A673 (cell line): Measurements from ENCODE around the gene MAP1LC3B2. TPM values are rescaled to one million over a fixed set of nuclear protein-coding genes. Genes with fewer than 3 reads are reported as not detected.

ENCODE experiments used
- BruUV-seq: library from RNA; stranded (reverse); fragments of 400-500 nt; replicated peaks from 2 replicates; lab custom pipeline; 2021; lab: Mats Ljungman, UMichigan
- CTCF ChIA-PET: fragments of 300-600 bp; sonication (Branson Sonifier 250); formaldehyde crosslinking; loops from one replicate; lab custom pipeline; 2022; ENCODE audit warnings: antibody characterized with exemption; lab: Charles Lee
- POLR2A ChIA-PET: fragments of 300-600 bp; sonication (Branson Sonifier 250); formaldehyde crosslinking; loops from one replicate; lab custom pipeline; 2022; ENCODE audit warnings: antibody characterized with exemption; ENCODE audit not compliant: low non-redundant PET; lab: Charles Lee
- DNase-seq: peaks from one replicate; pipeline ENCODE4 v3.0.0-alpha.2; 2015; ENCODE audit warnings: low spot score
- H3K27ac ChIP-seq: fragments of 200-600 bp; sonication (generic); 2 replicates; pipeline ENCODE4 v1.5.1; 2016; ENCODE audit warnings: mixed run types, low read depth, mild to moderate bottlenecking, mixed read lengths, antibody characterized with exemption, low read length; ENCODE audit not compliant: poor library complexity, severe bottlenecking
- H3K27me3 ChIP-seq: fragments of 200-600 bp; sonication (generic); replicated peaks from 2 replicates; pipeline ENCODE4 v1.6.1; 2017; ENCODE audit warnings: mixed run types, low read depth, mild to moderate bottlenecking, mixed read lengths, antibody characterized with exemption, low read length; ENCODE audit not compliant: insufficient read depth, poor library complexity
- H3K36me3 ChIP-seq: fragments of 200-600 bp; sonication (generic); 2 replicates; pipeline ENCODE4 v1.6.1; 2016; ENCODE audit warnings: mixed run types, mild to moderate bottlenecking, mixed read lengths, antibody characterized with exemption, low read length; ENCODE audit not compliant: insufficient read depth, poor library complexity, severe bottlenecking
- H3K4me1 ChIP-seq: fragments of 200-600 bp; sonication (generic); 2 replicates; pipeline ENCODE4 v1.6.1; 2017; ENCODE audit warnings: mixed run types, mild to moderate bottlenecking, mixed read lengths, antibody characterized with exemption, low read length; ENCODE audit not compliant: insufficient read depth, poor library complexity, severe bottlenecking
- H3K4me3 ChIP-seq: fragments of 200-600 bp; sonication (generic); 2 replicates; pipeline ENCODE4 v1.5.1; 2016; ENCODE audit warnings: low read depth, mixed run types, mild to moderate bottlenecking, mixed read lengths, low read length; ENCODE audit not compliant: poor library complexity, severe bottlenecking
- H3K9me3 ChIP-seq: fragments of 200-600 bp; sonication (generic); 2 replicates; pipeline ENCODE4 v1.6.1; 2016; ENCODE audit warnings: mixed run types, low read depth, mild to moderate bottlenecking, mixed read lengths, antibody characterized with exemption, low read length; ENCODE audit not compliant: poor library complexity, severe bottlenecking
- CTCF ChIP-seq: fragments of 300-800, 200-600 bp; sonication (generic); conservative IDR thresholded peaks from 2 replicates; pipeline ENCODE4 v1.5.1; 2017; ENCODE audit warnings: low read depth, mild to moderate bottlenecking, antibody characterized with exemption, low read length, moderate library complexity, mixed read lengths
- EZH2 ChIP-seq: fragments of 200-600 bp; sonication (generic); IDR thresholded peaks from 2 replicates; pipeline ENCODE4 v1.6.1; 2017; ENCODE audit warnings: borderline replicate concordance, low read depth, mild to moderate bottlenecking, mixed read lengths, antibody characterized with exemption, low read length; ENCODE audit not compliant: poor library complexity, severe bottlenecking
- intact Hi-C: fragments of 100-400 bp; cut with micrococcal nuclease; formaldehyde crosslinking; loops from one replicate; pipeline ENCODE4 v1.10.0; 2022; ENCODE audit not compliant: unreplicated experiment
- total RNA-seq: library from RNA; stranded (reverse); gene quantifications from 2 replicates; pipeline ENCODE4 v1.2.3, GENCODE V29; 2021

The MAP1LC3B2 gene
- total RNA-seq, 1 experiment from 2014 or later, result 1.7 TPM

- Histone ChIP-seq H3K9me3 (no peaks in the 10 kb centered on the region), H3K36me3 (no peaks in the 10 kb centered on the region), H3K27me3 (no peaks in the 10 kb centered on the region), H3K4me1 (peaks cover 50% of the 10 kb centered on the region), H3K27ac (peak overlapping the region; percentile 38), H3K4me3 (no peak overlapping the region)
- BruUV-seq, result no TSS peak
- POLR2A ChIA-PET, result interaction anchor here (0.6 kb wide), 1 partner anchor 323 kb away, joined by 3 read pairs; no protein-coding TSS in a partner anchor
- TF ChIP-seq EZH2 (no peak), CTCF (no peak)
- DNase-seq, result peak; percentile 44
- CTCF ChIA-PET, result no interaction called here
- intact Hi-C loops, result loop anchor here (5.0 kb wide), 3 partner anchors 324 to 604 kb away; partner anchors contain the start of gene MED13L
Observed at GRCh38 chr12:116600959-116601918, 42.1 kb downstream of the MAP1LC3B2 start.

- H3K27me3 ChIP-seq, result no peaks in the 10 kb centered on the region
- H3K27ac ChIP-seq, result peak overlapping the region; percentile 38
- intact Hi-C loops, result loop anchor here (5.0 kb wide), 3 partner anchors 325 to 605 kb away; partner anchors contain the start of gene MED13L
- peaks cover 50% of the 10 kb centered on the region for H3K4me1 ChIP-seq
- no peaks in the 10 kb centered on the region for H3K9me3 ChIP-seq
- POLR2A ChIA-PET, result no interaction called here
- no peak overlapping the region for H3K4me3 ChIP-seq
- TF ChIP-seq CTCF (no peak), EZH2 (no peak)
- DNase-seq, result peak; percentile 65
- CTCF ChIA-PET, result interaction anchor here (0.8 kb wide), 1 partner anchor 461 kb away, joined by 3 read pairs; no protein-coding TSS in a partner anchor
- BruUV-seq, result no TSS peak
- no peaks in the 10 kb centered on the region for H3K36me3 ChIP-seq
Observed at GRCh38 chr12:116601933-116602810, 43.0 kb downstream of the MAP1LC3B2 start.

GRCh38 chr12:116603546-116604177 is 44.5 kb downstream of the MAP1LC3B2 start:
- no peak for DNase-seq
- intact Hi-C loops, result loop anchor here (5.0 kb wide), 3 partner anchors 326 to 606 kb away; partner anchors contain the start of gene MED13L
- CTCF ChIA-PET, result no interaction called here

More at GRCh38 chr12:116603546-116604177, 44.5 kb downstream of the MAP1LC3B2 start:
- BruUV-seq, result no TSS peak
- no peak overlapping the region for H3K4me3 ChIP-seq
- no peak for TF ChIP-seq CTCF
- TF ChIP-seq EZH2, result no peak
- no peak overlapping the region for H3K27ac ChIP-seq
- POLR2A ChIA-PET, result no interaction called here
- H3K9me3 ChIP-seq, result no peaks in the 10 kb centered on the region
- no peaks in the 10 kb centered on the region for H3K36me3 ChIP-seq
- H3K27me3 ChIP-seq, result no peaks in the 10 kb centered on the region
- peaks cover 50% of the 10 kb centered on the region for H3K4me1 ChIP-seq
